NCI-H345 (cell line): ENCODE results near the gene MAP3K2.
"Not testable (repeated sequence)": the region's sequence is repeated elsewhere in the genome, so short reads cannot be mapped to it uniquely, and the experiment has no call there.

ENCODE experiments used
- DNase-seq: peaks from one replicate; lab custom pipeline; 2025; lab: John Stamatoyannopoulos, UW

MAP3K2 gene

GRCh38 chr2:127421116-127421800 lies 33.5 kb upstream of the MAP3K2 start:
- DNase-seq, result no peak

DNA sequence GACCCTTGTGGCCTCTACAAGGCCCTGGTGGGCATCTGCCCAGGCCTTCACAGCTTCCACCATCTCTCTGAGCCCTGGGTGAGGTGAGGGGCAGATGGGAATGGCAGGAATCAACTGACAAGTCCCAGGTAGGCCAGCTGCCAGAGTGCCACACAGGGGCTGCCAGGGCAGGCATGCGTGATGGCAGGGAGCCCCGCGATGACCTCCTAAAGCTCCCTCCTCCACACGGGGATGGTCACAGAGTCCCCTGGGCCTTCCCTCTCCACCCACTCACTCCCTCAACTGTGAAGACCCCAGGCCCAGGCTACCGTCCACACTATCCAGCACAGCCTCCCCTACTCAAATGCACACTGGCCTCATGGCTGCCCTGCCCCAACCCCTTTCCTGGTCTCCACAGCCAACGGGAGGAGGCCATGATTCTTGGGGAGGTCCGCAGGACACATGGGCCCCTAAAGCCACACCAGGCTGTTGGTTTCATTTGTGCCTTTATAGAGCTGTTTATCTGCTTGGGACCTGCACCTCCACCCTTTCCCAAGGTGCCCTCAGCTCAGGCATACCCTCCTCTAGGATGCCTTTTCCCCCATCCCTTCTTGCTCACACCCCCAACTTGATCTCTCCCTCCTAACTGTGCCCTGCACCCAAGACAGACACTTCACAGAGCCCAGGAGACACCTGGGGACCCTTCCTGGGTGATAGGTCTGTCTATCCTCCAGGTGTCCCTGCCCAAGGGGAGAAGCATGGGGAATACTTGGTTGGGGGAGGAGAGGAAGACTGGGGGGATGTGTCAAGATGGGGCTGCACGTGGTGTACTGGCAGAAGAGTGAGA lies 32.5 kb upstream of the MAP3K2 start:
- DNase-seq, result no peak

GRCh38 chr2:127419448-127420038 lies 31.8 kb upstream of the MAP3K2 start:
- no peak for DNase-seq

- no peak for DNase-seq
Measured at GRCh38 chr2:127419112-127419430, 31.3 kb upstream of the MAP3K2 start.

DNA sequence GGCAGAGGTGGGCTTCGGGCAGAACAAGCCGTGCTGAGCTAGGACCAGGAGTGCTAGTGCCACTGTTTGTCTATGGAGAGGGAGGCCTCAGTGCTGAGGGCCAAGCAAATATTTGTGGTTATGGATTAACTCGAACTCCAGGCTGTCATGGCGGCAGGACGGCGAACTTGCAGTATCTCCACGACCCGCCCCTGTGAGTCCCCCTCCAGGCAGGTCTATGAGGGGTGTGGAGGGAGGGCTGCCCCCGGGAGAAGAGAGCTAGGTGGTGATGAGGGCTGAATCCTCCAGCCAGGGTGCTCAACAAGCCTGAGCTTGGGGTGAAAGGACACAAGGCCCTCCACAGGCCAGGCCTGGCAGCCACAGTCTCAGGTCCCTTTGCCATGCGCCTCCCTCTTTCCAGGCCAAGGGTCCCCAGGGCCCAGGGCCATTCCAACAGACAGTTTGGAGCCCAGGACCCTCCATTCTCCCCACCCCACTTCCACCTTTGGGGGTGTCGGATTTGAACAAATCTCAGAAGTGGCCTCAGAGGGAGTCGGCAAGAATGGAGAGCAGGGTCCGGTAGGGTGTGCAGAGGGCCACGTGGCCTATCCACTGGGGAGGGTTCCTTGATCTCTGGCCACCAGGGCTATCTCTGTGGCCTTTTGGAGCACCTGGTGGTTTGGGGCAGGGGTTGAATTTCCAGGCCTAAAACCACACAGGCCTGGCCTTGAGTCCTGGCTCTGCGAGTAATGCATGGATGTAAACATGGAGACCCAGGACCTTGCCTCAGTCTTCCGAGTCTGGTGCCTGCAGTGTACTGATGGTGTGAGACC lies 30.7 kb upstream of the MAP3K2 start, which contains the start of gene PROC:
Gene PROC, plus strand, starts transcription at position 128 of the 812 bp plus-strand sequence. CDS start 1,516 bp downstream, outside the sequence.
- DNase-seq, result no peak

- DNase-seq, result no peak
Measured at GRCh38 chr2:127417406-127417805, 29.6 kb upstream of the MAP3K2 start.

DNA sequence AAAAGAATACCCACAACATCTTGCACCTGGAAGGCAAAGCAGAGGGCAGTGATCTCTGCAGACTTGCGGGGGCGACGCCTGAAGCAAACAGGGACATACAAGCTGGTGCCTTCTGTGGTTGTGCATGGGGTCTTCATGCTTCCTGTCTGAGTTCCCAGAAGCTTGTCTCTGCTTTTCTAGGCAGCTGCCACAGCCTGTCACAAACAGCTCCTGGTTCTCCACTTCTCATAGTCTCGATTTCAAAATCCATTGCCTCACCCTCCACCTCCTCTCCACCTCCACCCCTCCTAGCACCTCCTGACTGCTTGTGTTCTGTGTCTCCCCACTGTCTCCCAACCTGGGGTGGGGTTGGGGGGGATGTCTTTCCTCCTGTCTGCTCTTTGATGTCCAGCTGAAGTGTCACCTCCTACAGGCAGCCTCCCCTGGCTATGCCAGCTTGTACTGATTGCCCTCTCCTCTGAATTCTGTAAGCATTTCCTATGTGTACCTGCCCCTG lies 28.8 kb upstream of the MAP3K2 start:
- DNase-seq, result no peak

GRCh38 chr2:127415593-127416505 lies 28.1 kb upstream of the MAP3K2 start:
- DNase-seq, result peak; percentile 73

GRCh38 chr2:127414638-127415592 lies 27.1 kb upstream of the MAP3K2 start:
- DNase-seq, result no peak

DNA sequence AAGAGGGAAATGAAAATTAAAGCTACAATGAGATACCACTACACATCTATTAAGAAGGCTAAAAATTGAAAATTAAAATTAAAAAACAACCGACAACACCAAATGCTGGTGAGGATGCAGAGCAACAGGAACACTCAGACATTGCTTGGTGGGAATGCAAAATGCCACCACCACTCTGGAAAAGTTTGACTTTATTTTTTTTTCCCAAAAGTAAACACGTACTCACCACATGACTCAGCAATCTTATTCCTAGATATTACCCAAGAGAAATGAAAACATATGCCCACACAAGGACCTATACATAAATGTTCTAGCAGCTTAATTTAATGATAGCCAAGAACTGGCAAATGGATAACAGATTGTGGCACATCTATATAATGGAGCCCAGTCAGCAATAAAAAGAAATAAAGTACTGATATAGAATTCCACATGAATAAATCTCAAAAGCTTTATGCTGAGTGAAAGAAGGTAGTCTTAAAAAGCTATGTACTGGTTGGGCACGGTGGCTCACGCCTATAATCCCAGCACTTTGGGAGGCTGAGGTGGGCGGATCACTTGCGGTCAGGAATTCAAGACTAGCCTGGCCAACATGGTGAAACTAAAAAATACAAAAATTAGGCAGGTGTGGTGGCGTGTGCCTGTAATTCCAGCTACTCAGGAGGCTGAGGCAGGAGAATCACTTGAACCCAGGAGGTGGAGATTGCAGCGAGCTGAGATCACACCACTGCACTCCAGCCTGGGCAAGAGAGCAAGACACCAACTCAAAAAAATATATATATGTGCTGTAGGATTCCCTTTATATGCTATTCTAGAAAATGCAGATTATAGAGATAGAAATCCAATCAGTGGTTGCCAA lies 26.2 kb upstream of the MAP3K2 start:
- DNase-seq, result no peak

DNA sequence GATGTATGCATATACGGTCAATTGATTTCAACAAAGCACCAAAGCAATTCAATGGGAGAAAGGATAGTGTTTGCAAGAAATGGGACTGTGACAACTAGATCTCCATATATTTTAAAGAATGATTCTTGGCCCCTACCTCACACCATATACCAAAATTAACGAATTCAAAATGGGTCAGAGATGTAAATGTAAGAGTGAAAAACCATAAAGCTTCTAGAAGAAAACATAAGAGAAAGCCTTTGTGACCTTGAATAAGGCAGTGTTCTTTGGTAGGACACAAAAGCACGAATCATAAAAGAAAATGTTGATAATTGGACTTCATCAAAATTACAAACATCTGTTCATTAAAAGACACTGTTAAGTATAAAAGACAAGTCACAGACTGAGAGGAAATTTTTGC lies 25.4 kb upstream of the MAP3K2 start:
- DNase-seq, result no peak

DNA sequence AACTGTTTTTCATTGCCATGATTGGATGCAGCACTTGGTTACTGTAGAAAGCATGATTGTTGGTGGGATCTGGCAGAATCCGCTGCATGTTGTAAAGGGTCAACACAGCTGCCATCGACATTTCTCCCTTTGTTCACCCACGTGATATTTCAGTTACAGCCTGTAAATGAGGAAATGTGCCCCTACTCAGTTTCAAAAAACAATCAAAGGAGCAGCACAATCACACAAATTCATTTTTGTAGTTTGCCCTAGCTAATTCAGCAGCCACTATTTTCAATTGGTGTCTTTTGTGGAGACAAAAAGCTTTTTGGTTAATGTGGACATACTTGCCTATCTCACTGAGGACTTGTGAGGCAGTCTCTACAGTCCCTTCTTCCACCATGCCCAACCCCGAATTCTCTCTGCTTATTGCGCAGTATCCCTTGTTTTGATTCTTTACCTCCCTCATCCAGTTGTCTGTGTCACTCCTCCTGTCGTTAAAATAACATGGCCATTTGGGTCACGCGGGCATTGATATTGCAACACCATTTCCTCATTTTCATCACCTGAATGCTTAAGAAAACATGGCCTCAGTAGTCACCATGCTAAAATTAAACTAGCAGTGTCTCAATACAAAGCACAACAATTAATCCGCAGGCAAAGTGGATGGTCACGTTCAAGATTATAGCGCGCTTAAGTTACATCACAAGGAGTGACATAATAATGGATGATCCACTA lies 24.0 kb upstream of the MAP3K2 start:
- no peak for DNase-seq

DNA sequence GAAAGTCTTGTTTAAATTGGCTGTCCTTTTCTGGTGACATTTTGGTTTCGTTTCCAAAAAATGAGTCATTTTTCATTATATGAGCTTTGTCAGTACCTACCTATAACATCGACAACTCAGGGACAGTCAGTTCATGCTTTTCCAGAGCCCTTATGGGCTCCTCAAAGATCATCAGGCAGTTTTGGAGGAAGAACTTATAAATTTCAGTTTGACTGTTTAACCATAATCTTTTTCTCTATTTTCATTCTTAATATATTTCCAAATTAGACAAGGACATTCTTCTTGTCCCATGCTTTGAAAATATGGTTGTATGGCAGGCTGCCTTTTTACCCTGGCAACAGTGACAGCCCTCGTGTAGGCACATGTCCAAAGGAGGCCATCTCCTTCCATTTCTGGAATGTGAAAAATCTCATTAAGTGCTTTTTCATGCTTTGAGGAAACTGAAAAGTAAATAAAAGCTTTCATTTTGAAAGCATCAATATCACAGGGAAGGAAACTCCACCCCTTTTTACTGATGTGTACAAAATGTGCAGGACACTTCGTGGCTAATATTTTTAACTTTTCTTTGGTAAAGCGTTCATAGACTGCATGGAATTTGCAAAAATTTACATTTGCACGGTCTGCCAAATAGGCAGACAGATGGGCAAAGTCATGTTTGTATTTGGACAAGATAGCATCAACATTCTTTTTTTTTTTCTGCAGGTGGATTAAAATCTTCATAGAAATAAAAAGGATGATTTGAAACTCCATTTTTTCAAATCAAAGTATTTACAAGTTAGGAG lies 23.3 kb upstream of the MAP3K2 start:
- no peak for DNase-seq

DNA sequence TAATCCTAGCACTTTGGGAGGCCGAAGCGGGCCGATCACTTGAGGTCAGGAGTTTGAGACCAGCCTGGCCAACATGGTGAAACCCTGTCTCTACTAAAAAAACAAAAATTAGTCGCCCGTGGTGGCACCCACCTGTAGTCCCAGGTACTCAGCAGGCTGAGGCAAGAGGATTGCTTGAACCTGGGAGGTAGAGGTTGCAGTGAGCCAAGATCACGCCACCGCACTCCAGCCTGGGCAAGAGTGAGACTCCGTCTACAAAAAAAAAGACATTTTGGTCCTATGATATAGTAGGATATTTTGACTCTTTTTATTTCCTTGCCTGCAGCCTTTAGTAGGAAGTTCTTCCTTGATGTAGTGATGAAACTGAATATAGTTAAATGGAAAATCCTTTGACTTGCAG lies 21.9 kb upstream of the MAP3K2 start:
- not testable (repeated sequence) for DNase-seq

- no peak for DNase-seq
Measured at GRCh38 chr2:127408807-127409099, 21.0 kb upstream of the MAP3K2 start.

DNA sequence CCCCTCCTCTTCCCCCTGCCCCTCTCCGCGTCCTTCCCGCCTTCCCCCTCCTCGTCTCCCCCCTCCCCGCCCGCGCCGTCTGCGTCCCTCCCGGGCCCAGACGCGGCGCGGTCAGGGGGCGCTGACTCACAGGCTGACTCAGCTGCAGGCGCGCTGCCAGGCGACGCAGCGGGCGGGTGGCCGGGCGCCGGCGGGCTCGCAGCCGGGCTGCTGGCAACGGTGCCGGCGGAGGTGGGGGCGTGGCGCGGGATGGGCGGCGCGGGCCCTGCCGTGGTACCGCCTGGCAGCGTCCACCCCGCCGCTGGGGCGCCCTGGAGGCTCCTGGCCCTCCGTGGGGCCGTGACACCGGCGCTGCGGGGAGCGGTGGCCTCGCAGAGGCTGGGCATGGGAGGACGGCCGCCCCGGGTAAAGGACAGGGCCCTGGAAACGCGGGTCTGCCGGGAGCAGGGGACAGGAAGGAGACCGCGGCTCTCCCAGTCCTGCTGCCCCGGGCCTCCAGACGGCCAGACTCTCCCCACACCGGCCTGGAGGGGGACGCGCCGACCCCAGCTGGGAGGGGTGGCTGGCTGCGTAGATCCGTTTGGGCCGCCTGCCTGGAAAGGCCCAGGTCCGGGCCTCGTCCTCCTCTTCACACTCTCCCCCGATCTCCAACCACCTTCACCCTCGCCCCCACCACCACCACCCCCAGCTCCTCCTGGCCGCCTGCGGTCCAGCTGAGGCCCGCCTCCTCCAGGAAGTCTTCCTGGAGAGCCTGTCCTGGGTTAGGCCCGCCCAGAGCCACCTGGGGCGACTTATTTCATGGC lies 20.4 kb upstream of the MAP3K2 start:
- DNase-seq, result peak; percentile 90

GRCh38 chr2:127407661-127408003 lies 19.9 kb upstream of the MAP3K2 start:
- DNase-seq, result no peak
